Erythroblast (primary cell): ENCODE data around the gene DDIAS.
"Not testable (repeated sequence)": the region's sequence is repeated elsewhere in the genome, so short reads cannot be mapped to it uniquely, and the experiment has no call there.

Experiments
- DNase-seq, 2 experiments: peaks; one replicate each; lab custom pipeline; 2025; lab: John Stamatoyannopoulos, UW
- GATA1 ChIP-seq: IDR thresholded peaks from 2 replicates; pipeline ENCODE4 v1.6.1; 2011; ENCODE audit warnings: low read depth, mild to moderate bottlenecking, control low read depth, low read length, moderate library complexity
- POLR2A ChIP-seq: IDR thresholded peaks from 2 replicates; pipeline ENCODE4 v1.6.1; 2011; ENCODE audit warnings: mild to moderate bottlenecking, low read length

DDIAS gene

GRCh38 chr11:82959987-82960778, 58.6 kb downstream of the DDIAS start:
- TF ChIP-seq POLR2A = no peak
- TF ChIP-seq GATA1 = no peak
- no peak for DNase-seq

GRCh38 chr11:82960779-82961143, 59.2 kb downstream of the DDIAS start:
- DNase-seq = no peak
- no peak for TF ChIP-seq POLR2A
- no peak for TF ChIP-seq GATA1

- not testable (repeated sequence) for DNase-seq
Observed at GRCh38 chr11:82962021-82962420, 60.5 kb downstream of the DDIAS start.

- DNase-seq = no peak
- TF ChIP-seq POLR2A (no peak), GATA1 (no peak)
Observed at GRCh38 chr11:82967381-82967780, 65.8 kb downstream of the DDIAS start.

GRCh38 chr11:82969811-82970210, 68.3 kb downstream of the DDIAS start:
- no peak for DNase-seq
- TF ChIP-seq POLR2A (no peak), GATA1 (no peak)

- DNase-seq = not testable (repeated sequence)
Observed at GRCh38 chr11:82970507-82971083, 69.1 kb downstream of the DDIAS start.

- DNase-seq = not testable (repeated sequence)
Observed at GRCh38 chr11:82971519-82971946, 70.0 kb downstream of the DDIAS start.

GRCh38 chr11:82972103-82972502, 70.6 kb downstream of the DDIAS start:
- no peak for DNase-seq
- TF ChIP-seq GATA1 = no peak
- TF ChIP-seq POLR2A = no peak

GRCh38 chr11:82974135-82974534, 72.6 kb downstream of the DDIAS start:
- no peak for TF ChIP-seq GATA1
- no peak for TF ChIP-seq POLR2A
- no peak for DNase-seq

- DNase-seq = no peak
- TF ChIP-seq GATA1 (no peak), POLR2A (no peak)
Observed at GRCh38 chr11:82974851-82975250, 73.3 kb downstream of the DDIAS start.

GRCh38 chr11:82975882-82976281, 74.3 kb downstream of the DDIAS start:
- DNase-seq = no peak
- TF ChIP-seq GATA1 = no peak
- no peak for TF ChIP-seq POLR2A

- DNase-seq = no peak
- TF ChIP-seq POLR2A (no peak), GATA1 (no peak)
Observed at GRCh38 chr11:82976786-82977185, 75.2 kb downstream of the DDIAS start.

- no peak for TF ChIP-seq POLR2A
- DNase-seq = no peak
Observed at GRCh38 chr11:82978422-82979099, 77.0 kb downstream of the DDIAS start.

- no peak for TF ChIP-seq GATA1
- TF ChIP-seq POLR2A = no peak
- DNase-seq = no peak
Observed at GRCh38 chr11:82979824-82980223, 78.3 kb downstream of the DDIAS start.

GRCh38 chr11:82980292-82980691, 78.8 kb downstream of the DDIAS start:
- DNase-seq = no peak

More at GRCh38 chr11:82980292-82980691, 78.8 kb downstream of the DDIAS start:
- TF ChIP-seq GATA1 (no peak), POLR2A (no peak)
